PC-3 (cell line): ENCODE data around the gene PTCHD4. TPM values are rescaled to one million over a fixed set of nuclear protein-coding genes. Genes with fewer than 3 reads are reported as not detected.
"Not testable (repeated sequence)": the region's sequence is repeated elsewhere in the genome, so short reads cannot be mapped to it uniquely, and the experiment has no call there.

Source experiments
- ATAC-seq: fragments of 200-7000 bp; cut with Tn5 transposase; 2 replicates; pipeline ENCODE4 v1.9.1; 2020; ENCODE audit warnings: mild to moderate bottlenecking, moderate library complexity
- BruUV-seq: library from RNA; stranded (reverse); fragments of 400-500 nt; replicated peaks from 2 replicates; lab custom pipeline; 2021; lab: Mats Ljungman, UMichigan
- CTCF ChIA-PET: fragments of 300-600 bp; sonication (Branson Sonifier 250); formaldehyde crosslinking; loops from one replicate; lab custom pipeline; 2022; ENCODE audit warnings: antibody characterized with exemption; lab: Charles Lee
- POLR2A ChIA-PET: fragments of 300-600 bp; sonication (Branson Sonifier 250); formaldehyde crosslinking; loops from one replicate; lab custom pipeline; 2022; ENCODE audit warnings: antibody characterized with exemption; ENCODE audit not compliant: unreplicated experiment; lab: Charles Lee
- DNase-seq: peaks from one replicate; pipeline ENCODE4 v3.0.0-alpha.2; 2015
- H2AFZ ChIP-seq: fragments of 300-600 bp; sonication (generic); 2 replicates; pipeline ENCODE4 v1.6.0; 2016; ENCODE audit warnings: antibody characterized with exemption, low read length
- H3F3A ChIP-seq: fragments of 300-600 bp; sonication (generic); one replicate; pipeline ENCODE4 v1.6.0; 2017; ENCODE audit warnings: antibody characterized with exemption, low read length, control low read depth, mild to moderate bottlenecking; ENCODE audit not compliant: unreplicated experiment
- H3K27ac ChIP-seq: fragments of 300-600 bp; sonication (generic); 2 replicates; pipeline ENCODE4 v1.5.1; 2016; ENCODE audit warnings: mild to moderate bottlenecking, low read length
- H3K27me3 ChIP-seq: fragments of 300-600 bp; sonication (generic); 2 replicates; pipeline ENCODE4 v1.6.1; 2016; ENCODE audit warnings: low read length, mixed read lengths
- H3K36me3 ChIP-seq: fragments of 300-600 bp; sonication (generic); 2 replicates; pipeline ENCODE4 v1.6.1; 2016; ENCODE audit warnings: low read depth, mixed run types, low read length, mixed read lengths
- H3K4me1 ChIP-seq: fragments of 300-600 bp; sonication (generic); 2 replicates; pipeline ENCODE4 v1.5.1; 2016; ENCODE audit warnings: low read length; ENCODE audit not compliant: insufficient read depth
- H3K4me2 ChIP-seq: fragments of 300-600 bp; sonication (generic); 2 replicates; pipeline ENCODE4 v1.6.0; 2016; ENCODE audit warnings: low read length
- H3K4me3 ChIP-seq: fragments of 300-600 bp; sonication (generic); 2 replicates; pipeline ENCODE4 v1.5.1; 2016; ENCODE audit warnings: mild to moderate bottlenecking, low read length, mixed read lengths
- H3K79me2 ChIP-seq: fragments of 300-600 bp; sonication (generic); 2 replicates; pipeline ENCODE4 v1.6.1; 2017; ENCODE audit warnings: low read length, mixed read lengths
- H3K9ac ChIP-seq: fragments of 300-600 bp; sonication (generic); 2 replicates; pipeline ENCODE4 v1.6.0; 2016; ENCODE audit warnings: mild to moderate bottlenecking, low read length
- H3K9me2 ChIP-seq: fragments of 300-600 bp; sonication (generic); replicated peaks from 2 replicates; pipeline ENCODE4 v1.6.1; 2016; ENCODE audit warnings: mixed run types, low read length, mixed read lengths
- H3K9me3 ChIP-seq: fragments of 300-600 bp; sonication (generic); 2 replicates; pipeline ENCODE4 v1.6.1; 2016; ENCODE audit warnings: low read length, mixed read lengths
- H4K20me1 ChIP-seq: fragments of 300-600 bp; sonication (generic); 2 replicates; pipeline ENCODE4 v1.6.1; 2016; ENCODE audit warnings: low read length, mixed read lengths
- CTCF ChIP-seq: fragments of 300-600 bp; sonication (generic); conservative IDR thresholded peaks from 2 replicates; pipeline ENCODE4 v1.5.1; 2017; ENCODE audit warnings: antibody characterized with exemption, low read depth, mild to moderate bottlenecking, low read length
- EZH2 ChIP-seq: fragments of 300-600 bp; sonication (generic); IDR thresholded peaks from one replicate; pipeline ENCODE4 v1.6.1; 2017; ENCODE audit warnings: antibody characterized with exemption, mild to moderate bottlenecking, low read length; ENCODE audit not compliant: unreplicated experiment
- EZH2phosphoT487 ChIP-seq: fragments of 300-600 bp; sonication (generic); IDR thresholded peaks from 2 replicates; pipeline ENCODE4 v1.6.1; 2018; ENCODE audit warnings: mild to moderate bottlenecking, antibody characterized with exemption, low read length, borderline replicate concordance
- intact Hi-C: fragments of 100-400 bp; cut with micrococcal nuclease; formaldehyde crosslinking; loops from 2 replicates; pipeline ENCODE4 v1.9.0; 2023
- total RNA-seq: library from RNA; depleted of rRNA; stranded (reverse); fragments of >200 nt; gene quantifications from 2 replicates; pipeline ENCODE4 v1.2.3, GENCODE V29; 2014

PTCHD4 gene
- total RNA-seq, 1 experiment from 2014 or later = not detected

DNA sequence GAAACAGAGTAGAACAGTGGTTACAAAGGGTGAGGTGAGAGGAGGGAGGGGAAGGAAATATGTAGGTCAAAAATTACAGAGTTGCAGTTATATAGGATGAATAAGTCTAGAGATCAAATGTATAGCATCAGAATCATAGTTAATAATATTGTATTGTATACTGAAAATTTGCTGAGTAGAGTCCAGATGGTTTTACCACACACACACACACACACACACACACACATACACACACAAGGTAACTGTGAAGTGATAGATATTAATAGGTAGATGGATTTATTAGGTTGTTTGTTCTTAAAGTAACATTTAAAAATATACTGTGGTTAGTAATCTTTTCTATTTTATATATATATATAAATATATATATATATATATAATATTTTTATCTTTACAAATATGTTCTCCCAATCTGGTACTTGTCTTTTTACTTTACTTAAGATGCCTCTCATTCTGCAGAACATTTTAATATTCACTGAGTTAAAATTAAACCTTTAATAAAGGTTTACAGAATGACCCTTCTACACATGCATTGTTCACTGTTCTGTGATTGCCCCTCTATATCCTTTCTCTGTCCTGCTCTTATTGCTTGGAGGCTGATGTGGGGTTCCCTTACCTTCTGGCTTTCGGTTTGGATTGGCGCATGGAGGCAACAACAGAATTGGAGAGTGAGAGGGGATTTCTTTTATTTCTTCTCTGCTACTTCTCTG is 408 bp downstream of the PTCHD4 start:
- no peak overlapping the region for H3K4me2 ChIP-seq
- no peaks in the 10 kb centered on the region for H3K27me3 ChIP-seq
- no peaks in the 10 kb centered on the region for H3K9me2 ChIP-seq
- no TSS peak for BruUV-seq
- no peaks in the 10 kb centered on the region for H3K79me2 ChIP-seq
- DNase-seq (no peak), ATAC-seq (no peak)
- no peaks in the 10 kb centered on the region for H3K36me3 ChIP-seq
- ChIA-PET CTCF (no interaction called here), POLR2A (no interaction called here)
- no peaks in the 10 kb centered on the region for H3K9me3 ChIP-seq
- no peak overlapping the region for H3K27ac ChIP-seq
- H3F3A ChIP-seq = no peaks in the 10 kb centered on the region
- no peak overlapping the region for H3K4me3 ChIP-seq
- no peaks in the 10 kb centered on the region for H3K4me1 ChIP-seq
- no peak overlapping the region for H3K9ac ChIP-seq
- H4K20me1 ChIP-seq = no peaks in the 10 kb centered on the region
- intact Hi-C loops = no loop called here
- no peak overlapping the region for H2AFZ ChIP-seq
- TF ChIP-seq EZH2 = no peak
- no peak for TF ChIP-seq EZH2phosphoT487
- TF ChIP-seq CTCF = no peak

GRCh38 chr6:48109944-48110343 is 1.1 kb downstream of the PTCHD4 start:
- H3K27me3 ChIP-seq = no peaks in the 10 kb centered on the region
- H3K4me2 ChIP-seq = no peak overlapping the region
- H3K4me1 ChIP-seq = no peaks in the 10 kb centered on the region
- H3K36me3 ChIP-seq = no peaks in the 10 kb centered on the region
- H3K79me2 ChIP-seq = no peaks in the 10 kb centered on the region
- ATAC-seq (no peak), DNase-seq (peak; percentile 27)
- no peaks in the 10 kb centered on the region for H4K20me1 ChIP-seq
- BruUV-seq = no TSS peak
- H3K9me3 ChIP-seq = no peaks in the 10 kb centered on the region
- no peak overlapping the region for H3K9ac ChIP-seq
- no peak overlapping the region for H3K4me3 ChIP-seq
- CTCF ChIA-PET = no interaction called here
- TF ChIP-seq EZH2 = no peak
- POLR2A ChIA-PET = no interaction called here
- intact Hi-C loops = no loop called here
- H2AFZ ChIP-seq = no peak overlapping the region
- H3F3A ChIP-seq = no peaks in the 10 kb centered on the region
- H3K9me2 ChIP-seq = no peaks in the 10 kb centered on the region
- H3K27ac ChIP-seq = no peak overlapping the region

DNA sequence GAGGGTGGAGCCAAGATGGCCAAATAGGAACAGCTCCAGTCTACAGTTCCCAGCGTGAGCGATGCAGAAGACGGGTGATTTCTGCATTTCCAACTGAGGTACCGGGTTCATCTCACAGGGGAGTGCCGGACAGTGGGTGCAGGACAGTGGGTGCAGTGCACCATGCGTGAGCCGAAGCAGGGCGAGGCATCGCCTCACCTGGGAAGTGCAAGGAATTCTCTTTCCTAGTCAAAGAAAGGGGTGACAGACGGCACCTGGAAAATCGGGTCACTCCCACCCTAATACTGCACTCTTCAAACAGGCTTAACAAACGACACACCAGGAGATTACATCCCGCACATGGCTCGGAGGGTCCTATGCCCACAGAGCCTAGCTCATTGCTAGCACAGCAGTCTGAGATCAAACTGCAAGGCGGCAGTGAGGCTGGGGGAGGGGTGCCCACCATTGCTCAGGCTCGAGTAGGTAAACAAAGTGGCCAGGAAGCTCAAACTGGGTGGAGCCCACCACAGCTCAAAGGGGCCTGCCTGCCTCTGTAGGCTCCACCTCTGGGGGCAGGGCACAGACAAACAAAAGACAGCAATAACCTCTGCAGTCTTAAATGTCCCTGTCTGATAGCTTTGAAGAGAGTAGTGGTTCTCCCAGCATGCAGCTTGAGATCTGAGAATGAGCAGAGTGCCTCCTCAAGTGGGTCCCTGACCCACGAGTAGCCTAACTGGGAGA is 8.4 kb downstream of the PTCHD4 start:
- H3K4me3 ChIP-seq, DNase-seq, H3F3A ChIP-seq, H3K9me3 ChIP-seq, intact Hi-C loops, H4K20me1 ChIP-seq, CTCF ChIA-PET, H3K36me3 ChIP-seq, H3K79me2 ChIP-seq, H3K27ac ChIP-seq, H3K9ac ChIP-seq, H3K4me2 ChIP-seq, H2AFZ ChIP-seq, ATAC-seq, H3K27me3 ChIP-seq, H3K9me2 ChIP-seq, BruUV-seq: not testable (repeated sequence)
- H3K4me1 ChIP-seq = peaks cover 10% of the 10 kb centered on the region; the same call in 1 of the 2 replicates
- POLR2A ChIA-PET = interaction anchor here (0.7 to 0.8 kb wide), 2 partner anchors 347 to 1180 kb away, joined by 3 to 4 read pairs; no protein-coding TSS in a partner anchor
